Astrocyte (in vitro differentiated cells and primary cell): Measurements from ENCODE around the gene SPNS1.

ENCODE experiments used
- CTCF ChIP-seq: IDR thresholded peaks from 2 replicates; pipeline ENCODE4 v1.5.1; 2011; ENCODE audit warnings: low read depth, mild to moderate bottlenecking, inconsistent platforms, low read length, moderate library complexity; ENCODE audit not compliant: insufficient read depth
- EZH2 ChIP-seq: IDR thresholded peaks from 2 replicates; pipeline ENCODE4 v1.6.1; 2012; ENCODE audit warnings: mild to moderate bottlenecking, low read length, inconsistent platforms; ENCODE audit not compliant: insufficient read depth

- TF ChIP-seq CTCF (no peak), EZH2 (no peak)
These were observed 37.2 kb upstream of the SPNS1 start for GRCh38 chr16:28937222-28937876.
